Panc1 (cell line): Measurements from ENCODE around the gene GRIN3B.

Experiments used
- CTCF ChIP-seq: fragments of 450-650 bp; IDR thresholded peaks from 2 replicates; pipeline ENCODE4 v1.5.1; 2017; ENCODE audit warnings: mild to moderate bottlenecking
- SIN3A ChIP-seq: IDR thresholded peaks from 2 replicates; pipeline ENCODE4 v1.6.1; 2012; ENCODE audit warnings: low read depth, mild to moderate bottlenecking, low read length, moderate library complexity, borderline replicate concordance; ENCODE audit not compliant: insufficient read depth

GRCh38 chr19:954672-955494 is 45.3 kb upstream of the GRIN3B start:
- no peak for TF ChIP-seq CTCF
- TF ChIP-seq SIN3A = no peak
